Hippocampal formation (tissue), 2 donors: Measurements from ENCODE around the gene UAP1L1.
A peak's percentile ranks its signal among the peaks of the same experiment; 100 is the strongest.
"Not testable (repeated sequence)": the region's sequence is repeated elsewhere in the genome, so short reads cannot be mapped to it uniquely, and the experiment has no call there.

ENCODE experiments used
- DNase-seq, 2 donors: peaks; one replicate each; lab custom pipeline; 2025; lab: John Stamatoyannopoulos, UW

Gene UAP1L1

DNA sequence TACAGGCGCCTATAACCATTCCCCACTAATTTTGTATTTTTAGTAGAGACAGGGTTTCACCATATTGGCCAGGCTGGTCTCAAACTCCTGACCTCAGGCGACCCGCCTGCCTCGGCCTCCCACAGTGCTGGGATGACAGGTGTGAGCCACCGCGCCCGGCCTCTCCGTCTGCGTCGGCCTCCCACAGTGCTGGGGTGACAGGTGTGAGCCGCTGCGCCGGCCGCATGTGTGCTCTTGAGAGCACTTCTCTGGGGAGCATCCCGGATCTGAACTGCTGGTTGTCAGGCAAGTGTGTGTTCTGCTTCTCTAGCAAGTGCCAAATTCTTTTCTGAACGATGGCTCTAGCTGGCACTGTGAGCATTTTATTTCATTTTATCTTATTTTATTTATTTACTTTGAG lies 19.8 kb upstream of the UAP1L1 start:
- DNase-seq = no peak

DNA sequence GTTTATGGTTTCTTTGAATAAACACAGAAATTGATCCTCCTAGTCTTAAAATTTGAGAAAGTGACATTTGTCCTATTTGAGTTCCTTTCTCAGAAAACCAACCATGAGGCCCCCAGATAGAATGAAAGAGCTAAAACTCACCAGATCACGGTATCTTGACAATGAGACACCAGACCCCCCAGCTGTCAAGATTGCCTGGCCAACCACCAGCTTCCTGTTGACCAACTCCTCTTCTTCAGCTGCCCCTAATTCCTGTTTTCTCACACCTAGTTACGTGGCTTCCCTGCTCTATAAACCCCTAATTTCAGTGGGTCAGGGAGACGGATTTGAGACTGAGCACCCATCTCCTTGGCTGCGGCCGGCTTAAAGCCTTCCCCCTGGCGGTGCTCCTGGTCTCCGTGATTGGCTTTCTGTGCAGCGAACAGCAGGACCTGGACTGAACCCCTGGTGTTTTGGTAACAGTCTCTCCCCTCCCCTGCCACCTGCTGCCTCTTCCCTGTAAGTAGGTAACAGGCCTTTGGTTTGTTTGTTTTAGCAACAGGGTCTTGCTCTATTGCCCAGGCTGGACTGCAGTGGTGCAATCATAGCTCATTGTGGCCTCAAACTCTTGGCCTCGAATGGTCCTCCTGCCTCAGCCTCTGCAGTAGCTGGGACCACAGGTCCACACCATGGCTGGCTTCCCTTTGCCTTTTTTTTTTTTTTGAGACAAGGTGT lies 18.6 kb upstream of the UAP1L1 start:
- DNase-seq = no peak

DNA sequence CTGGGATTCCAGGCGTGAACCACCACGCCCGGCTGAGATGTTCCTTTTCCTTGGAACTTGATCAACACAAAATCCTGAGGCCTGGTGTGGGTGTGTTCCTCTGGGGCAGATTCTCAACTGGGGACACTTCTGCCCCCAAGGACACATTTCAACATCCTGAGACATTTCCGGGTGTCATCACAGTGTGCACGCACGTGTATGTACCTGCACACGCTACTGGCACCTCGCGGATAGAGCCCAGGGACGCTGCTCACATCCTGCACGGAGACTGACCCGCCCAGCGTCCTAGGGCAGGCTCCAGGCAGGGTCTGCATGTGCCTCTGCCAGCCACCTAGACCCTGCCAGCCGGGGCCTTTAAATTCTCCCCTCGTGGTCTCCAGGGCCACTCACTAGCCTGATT lies 14.9 kb upstream of the UAP1L1 start:
- no peak for DNase-seq

DNA sequence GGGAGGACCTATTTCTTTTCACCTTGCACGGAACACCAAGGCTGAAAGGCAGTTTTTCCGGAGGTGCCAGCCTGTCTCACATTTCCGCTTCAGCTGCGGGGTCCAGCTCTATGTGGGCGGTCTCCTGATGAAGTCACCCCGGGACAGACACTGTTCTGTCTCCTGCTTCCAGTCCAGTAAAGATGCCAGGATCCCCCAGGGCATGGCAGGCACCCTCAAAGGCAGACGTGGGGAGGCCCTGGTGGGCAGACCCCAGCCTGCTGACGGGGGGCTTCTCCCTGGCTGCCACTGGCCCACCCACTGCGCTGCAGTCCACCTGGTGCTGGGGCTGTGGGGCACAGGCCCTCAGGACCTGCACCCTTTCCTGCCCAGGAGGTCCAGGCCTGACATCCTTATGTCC lies 14.5 kb upstream of the UAP1L1 start:
- DNase-seq = not testable (repeated sequence)

DNA sequence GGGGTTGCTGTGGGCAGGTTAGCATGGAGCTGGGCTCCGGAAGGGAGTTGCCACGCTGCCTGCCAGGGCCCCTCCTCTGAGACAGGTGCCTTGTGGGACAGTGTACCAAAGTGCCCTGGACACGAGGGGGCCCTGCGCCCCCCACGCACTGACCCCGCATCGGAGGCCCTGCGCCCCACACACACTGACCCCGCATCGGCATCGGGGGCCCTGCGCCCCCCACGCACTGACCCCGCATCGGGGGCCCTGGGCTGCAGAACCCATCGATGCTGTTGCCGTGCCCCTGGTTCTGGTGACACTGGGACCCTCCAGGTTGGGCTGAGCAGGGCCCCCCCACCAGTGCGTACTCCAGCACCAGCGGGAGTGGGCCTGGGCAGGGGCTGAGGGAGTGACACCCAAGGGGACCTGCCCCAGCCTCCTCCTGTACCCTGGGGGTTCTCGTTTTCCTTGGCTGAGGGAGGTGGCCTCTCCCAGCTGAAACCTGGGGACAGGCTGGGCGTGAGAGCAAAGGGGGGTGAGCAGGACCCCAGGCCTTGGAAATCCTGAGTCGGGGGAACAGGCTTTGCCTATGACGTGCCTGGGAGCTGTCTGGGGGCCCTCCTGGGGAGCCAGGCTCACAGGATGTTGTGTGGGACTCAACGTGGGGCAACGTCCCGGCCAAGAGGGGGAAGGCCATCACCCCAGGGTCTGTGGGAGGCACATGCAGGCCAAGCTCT lies 13.8 kb upstream of the UAP1L1 start:
- no peak for DNase-seq

DNA sequence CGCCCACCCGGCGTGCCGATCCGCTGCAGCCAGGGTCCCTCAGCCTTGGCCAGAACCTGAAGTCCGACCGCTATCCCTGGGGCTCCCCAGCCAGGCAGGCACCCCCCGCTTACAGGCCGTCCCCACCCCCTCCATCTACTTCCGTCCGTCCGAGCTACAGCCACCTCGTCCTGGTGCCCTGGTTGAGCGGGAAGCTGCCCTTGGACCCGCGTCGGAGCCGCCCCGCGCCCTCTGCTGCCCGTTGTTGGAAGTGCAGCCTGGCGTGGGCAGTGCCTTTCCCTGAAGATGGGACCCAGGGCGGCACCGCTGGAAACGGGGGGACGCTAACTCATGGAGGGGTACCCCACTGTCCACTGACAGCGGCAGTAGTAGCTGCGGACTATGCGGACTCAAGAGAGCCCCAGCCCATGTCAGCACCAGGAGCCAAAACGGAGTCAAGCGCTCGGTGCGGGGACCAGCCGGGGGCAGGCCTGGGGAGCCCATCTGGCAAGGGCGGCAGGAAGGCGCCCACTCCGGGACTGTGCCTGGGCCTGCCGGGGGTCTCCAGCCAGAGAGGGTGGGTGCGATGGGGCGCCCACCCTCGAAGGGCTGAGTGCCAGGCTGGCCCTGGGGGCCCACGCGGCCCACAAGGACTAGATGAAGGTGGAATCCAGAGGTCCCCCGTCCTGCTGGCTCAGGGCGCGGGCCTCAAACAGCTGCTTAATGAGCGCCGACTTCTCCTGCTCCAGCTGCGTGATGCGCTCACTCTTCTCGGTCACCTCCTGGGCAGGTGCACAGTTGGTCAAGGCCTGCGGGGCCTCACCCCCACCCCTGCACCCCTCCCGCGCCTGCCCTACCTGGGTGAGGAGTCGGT lies 13.1 kb upstream of the UAP1L1 start:
- DNase-seq = peak; percentile 25 to 40

DNA sequence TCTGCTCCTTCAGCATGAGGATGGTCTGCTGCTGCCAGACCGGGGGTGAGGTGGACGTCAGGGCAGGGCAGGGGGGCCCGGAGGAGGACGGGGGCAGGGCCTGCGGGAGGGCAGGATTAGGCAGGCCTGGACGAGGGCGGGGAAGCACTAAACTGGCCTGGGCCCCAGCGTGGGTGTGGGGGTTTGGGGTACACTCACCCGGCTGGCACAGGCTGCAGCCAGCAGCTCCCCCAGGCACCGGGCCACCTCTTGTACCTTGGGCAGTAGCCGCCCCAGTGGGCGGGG lies 12.5 kb upstream of the UAP1L1 start:
- no peak for DNase-seq

DNA sequence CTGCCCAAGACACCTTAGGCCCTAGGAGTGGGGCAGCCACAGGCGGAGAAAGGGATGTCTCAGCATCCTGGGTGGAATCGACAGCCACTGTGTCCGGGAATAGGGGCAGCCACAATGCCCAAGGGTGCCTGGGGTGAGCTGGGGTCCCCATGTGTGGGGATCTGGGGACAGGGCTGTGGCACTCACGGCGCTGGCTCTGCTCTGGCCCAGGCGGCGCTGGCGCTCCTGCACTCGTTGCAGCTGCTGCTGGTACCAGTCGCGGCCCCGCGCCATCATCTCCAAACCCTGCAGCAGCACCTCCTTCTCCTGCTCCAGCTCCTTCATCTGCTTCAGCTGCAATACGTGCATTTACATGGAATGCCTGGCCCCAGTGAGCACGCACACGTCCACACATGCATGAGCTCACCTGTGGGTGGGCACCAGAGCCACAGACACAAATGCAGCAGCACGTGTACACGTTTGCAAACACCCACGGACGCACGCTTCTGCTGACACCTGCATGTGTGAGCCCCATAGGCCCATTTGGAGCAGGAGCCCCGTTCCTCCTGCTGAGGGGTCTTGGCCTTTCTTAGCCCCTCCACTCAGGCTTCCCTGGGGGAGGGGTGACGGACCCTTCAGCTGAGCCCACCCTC lies 11.9 kb upstream of the UAP1L1 start:
- DNase-seq = no peak

DNA sequence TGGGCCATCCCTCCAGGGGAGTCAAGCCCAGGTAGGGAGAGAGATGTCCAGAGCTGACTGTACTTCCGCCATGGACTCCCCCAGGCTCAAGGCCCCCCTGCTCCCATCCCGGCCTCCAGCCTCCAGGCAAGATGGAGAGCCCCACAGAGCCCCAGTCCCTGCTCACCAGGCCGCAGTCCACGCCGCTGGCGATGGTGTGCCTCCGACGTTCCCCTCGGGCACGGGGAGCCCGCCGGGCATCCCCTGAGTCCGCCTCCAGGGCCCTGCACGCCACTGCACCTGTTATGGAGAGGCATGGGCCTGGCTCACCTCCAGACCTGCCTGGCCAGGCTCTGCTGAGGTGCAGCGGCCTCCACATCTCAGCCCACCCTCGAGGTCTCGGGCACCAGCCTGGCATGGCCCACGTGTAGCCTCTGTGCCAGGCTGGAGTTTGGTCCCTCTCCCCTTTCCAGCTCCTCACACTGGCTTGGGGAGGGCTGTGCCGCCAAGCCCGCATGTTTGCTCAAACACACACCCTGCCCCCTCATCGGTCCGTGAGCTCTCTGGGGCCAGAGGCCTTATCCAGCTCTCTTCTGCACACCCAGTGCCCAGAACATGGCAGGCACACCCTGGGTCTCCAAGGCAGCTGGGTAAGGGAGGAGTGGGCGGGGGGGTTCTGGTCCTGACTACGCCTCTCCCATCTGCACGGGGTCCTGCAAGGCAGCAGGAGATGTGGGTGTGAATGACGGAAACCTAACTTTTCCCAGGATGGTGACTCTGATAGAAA lies 11.0 kb upstream of the UAP1L1 start:
- no peak for DNase-seq

DNA sequence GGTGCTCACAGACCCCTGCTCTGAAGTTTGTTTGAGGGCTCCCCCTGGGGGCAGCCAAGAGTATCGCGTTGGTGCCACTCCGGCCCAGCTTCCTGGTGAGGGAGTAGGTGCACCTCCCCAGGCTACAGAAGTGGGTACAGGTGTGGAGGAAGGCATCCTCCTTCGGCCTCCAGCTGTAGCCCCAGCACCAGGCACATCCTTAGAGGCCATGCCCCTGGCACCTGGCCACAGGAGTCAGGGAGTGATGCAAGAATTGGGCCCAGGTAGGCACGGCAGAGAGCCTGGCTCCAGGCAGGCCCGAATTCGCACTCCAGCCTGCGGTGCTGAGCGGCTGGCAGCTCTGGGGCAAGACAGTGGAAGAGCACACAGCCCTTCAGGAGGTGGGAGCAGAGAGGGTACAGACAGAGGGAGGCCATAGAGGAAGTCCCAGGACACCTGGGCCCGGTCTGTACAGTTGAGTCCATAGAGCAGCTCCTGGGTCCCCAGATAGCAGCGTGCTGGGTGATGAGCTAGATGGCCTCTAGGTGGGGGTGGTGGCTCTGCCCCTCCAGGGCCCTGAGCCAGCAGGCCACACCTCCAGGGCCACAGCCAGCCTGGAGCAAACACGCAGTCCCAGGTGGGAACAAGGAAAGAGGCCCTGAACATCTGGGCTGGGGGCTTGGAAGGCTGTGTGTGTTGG lies 9.3 kb upstream of the UAP1L1 start:
- DNase-seq = peak; percentile 66 to 75

DNA sequence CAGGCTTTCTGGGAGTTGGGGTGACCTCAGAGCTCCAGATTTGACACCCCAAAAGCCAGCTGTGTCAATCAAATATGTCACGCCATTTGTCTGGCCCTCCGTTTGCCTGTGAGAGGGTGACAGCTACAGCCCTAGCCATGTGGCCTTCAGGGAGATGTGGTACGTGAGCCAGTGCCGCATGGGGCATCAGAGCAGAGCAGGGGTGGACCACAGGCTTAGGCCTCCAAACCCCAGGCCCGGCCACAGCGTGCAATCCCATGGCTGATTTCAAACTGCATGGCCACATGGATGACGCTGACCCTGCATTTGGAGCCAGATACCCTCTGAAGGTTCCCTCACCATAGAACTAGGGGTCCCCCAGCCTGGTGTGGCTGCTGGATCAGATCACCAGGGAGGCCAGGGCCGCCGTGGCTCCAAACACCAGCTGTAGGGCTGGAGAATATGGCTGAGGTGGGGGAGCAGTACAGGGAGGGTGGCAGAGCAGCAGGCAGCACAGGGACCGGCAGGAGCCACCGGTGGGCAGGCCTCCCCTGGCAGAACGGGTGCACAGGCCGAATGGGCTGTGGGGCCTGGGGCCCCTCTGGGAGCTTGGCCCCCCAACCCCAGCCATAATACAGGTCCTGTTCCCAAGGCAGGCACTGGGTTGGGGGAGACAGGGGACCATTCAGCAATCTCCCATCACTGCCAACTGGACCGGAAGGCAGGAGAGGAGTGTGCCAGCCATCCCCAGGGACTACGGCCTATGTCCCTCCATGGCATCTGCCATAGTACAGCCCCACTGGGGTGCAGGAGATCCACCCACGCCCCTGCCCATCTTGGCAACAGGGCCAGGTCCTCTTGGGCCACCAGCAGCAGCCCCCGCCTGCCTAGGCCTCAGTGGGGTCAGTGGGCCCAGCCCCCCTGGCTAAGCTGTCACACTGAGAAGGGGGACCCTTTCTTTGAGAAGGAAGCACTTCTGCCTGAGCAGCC lies 8.5 kb upstream of the UAP1L1 start:
- no peak for DNase-seq

DNA sequence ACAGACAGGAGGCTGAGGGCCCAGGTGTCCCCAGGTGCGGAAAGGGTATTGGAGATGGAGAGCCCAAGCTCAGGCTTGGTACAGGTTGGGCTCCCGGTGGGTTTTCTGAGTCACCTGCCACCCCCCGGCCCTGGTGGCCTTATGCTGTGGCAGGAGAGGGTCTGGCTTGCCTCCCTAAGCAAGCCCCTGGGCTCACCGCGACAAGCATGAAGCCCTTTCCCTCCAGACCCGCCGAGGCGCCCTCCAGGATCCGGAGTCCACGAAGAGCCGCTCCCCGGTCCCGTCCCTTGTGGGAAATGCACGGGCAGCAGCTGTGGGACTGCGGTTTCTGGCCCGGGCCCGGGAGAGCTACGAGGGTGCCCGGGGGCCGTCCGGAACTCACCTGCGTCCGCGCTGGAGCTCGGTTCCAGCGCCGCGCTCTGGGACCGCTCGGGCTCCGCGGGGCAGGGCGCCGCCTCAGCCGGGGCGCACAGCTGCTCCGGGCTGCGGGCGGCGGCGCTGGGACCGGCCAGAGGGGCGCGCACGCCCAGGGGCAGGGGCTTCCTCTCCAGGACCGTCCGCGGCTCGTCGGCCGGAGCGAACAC lies 7.7 kb upstream of the UAP1L1 start:
- DNase-seq = no peak

DNA sequence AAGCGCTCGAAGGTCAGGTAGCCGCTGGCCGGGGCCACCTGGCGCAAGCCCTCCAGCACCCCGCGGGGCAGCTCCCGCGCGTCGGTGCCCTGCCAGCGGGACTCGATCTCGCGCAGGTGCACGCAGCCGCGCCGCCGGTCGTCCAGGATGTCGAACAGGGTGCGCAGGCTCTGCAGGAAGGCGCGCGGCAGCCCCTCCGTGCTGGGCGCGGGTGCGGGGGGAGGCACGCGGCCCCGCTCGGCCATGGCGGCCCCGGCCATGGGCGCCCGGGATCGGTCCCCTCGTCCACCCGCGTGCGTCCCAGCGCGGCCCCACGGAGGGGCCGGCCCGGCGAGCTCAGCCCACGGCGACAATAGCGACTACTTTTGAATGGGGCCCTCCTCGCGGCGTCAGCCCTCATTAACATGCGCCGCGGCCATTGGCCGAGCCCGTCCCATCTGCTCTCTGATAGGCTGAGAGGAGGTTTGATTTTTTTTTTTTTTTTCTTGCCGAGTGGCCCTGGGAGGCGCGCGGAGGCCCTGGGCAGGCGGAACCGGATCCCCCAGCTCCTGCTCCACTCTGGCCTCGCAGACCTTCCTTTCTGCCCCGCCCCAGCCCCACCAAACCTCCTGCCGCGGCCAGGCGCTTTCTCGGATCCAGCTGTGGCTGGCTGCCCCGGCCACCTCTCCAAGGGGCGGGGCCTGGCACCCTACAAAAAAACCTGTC lies 7.0 kb upstream of the UAP1L1 start, which contains the start of gene SAPCD2:
Gene SAPCD2, minus strand, starts transcription at position 357 of the 705 bp plus-strand sequence. Its CDS starts 97 bp downstream, at position 260.
- peak; percentile 83 to 86 for DNase-seq

DNA sequence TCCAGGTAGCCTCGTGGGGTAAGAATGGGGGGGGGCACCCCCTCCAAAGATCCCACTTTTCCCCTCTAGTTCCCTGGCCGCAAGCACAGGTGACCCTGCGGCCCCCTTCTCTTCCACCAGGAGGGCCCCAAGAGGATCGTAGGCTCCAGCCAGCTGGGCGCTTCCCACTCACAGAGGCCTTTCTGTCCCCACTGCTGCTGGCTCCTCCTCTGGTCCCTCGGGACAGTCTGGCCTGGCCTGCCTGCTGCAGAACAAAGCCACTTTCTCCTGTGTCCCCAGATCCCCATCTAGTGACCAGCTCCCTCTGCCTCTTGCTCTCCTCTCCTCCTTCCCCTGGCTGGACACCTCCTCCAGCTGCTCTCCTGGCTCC lies 6.4 kb upstream of the UAP1L1 start:
- DNase-seq = peak; percentile 76 to 91

DNA sequence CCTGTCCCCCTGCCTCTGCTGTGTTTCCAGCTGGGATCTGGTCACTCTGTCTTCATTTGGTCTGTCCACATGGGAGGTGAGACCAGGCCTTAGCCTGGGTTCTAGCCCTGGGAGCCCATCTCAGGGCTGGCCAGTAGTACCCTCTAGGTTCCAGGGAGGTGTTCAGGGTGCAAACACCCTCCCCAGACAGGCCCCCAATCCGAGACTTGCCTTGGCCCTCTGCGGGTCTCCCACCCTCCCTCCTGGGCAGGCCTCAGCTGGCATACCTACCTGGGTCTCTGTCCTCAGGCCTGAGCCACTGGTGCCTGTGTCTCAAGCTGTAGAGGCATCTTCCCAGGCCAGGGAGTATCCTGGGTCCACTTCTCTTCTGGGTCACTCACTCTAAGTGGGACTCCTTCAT lies 6.0 kb upstream of the UAP1L1 start:
- DNase-seq = no peak

DNA sequence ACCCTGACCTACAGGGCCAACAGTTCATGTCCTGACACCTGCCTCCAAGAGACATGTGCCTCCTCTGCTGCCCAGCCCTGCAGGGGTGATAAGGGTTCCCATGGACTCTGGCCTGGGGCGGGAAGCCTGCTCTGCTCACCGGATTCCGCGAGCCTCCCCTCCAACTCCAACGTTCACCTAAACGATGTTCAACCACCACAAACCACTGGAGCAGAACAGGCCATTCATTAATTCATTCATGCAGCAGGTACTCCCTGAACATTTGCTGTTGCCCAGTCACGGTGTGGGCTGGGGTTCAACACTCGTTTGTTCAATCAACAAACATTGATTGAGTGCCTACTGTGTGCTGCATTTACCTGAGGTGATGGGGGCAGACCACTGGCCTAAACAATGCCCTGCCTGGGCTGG lies 3.3 kb upstream of the UAP1L1 start:
- no peak for DNase-seq

DNA sequence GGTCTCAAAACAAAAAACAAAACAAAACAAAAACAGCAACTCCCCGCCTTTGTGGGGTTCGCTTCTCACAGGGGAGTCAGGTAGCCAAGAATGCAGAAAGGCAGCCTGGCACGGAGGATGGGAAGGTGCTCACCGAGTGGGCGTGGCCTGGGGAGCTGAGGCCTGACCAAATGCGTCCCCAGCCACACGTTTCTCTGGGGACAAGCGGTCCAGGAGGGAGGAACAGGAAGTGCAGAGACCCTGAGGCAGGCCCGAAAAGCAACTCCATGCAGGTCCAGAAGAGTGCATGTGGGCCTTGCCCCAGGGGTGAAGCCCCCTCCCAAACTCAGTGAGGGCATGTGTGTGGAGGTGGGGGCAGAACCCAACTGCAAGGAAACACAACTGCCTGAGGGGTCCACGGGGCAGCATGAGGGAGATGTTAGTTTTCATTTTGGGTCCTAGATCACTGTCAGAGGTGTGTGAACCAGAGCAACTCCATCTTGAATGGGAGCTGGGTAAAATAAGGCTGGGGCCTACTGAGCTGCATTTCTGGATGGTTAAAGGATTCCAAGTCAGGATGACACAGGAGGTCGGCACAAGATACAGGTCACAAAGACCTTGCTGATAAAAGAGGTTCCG lies 2.6 kb upstream of the UAP1L1 start:
- no peak for DNase-seq

DNA sequence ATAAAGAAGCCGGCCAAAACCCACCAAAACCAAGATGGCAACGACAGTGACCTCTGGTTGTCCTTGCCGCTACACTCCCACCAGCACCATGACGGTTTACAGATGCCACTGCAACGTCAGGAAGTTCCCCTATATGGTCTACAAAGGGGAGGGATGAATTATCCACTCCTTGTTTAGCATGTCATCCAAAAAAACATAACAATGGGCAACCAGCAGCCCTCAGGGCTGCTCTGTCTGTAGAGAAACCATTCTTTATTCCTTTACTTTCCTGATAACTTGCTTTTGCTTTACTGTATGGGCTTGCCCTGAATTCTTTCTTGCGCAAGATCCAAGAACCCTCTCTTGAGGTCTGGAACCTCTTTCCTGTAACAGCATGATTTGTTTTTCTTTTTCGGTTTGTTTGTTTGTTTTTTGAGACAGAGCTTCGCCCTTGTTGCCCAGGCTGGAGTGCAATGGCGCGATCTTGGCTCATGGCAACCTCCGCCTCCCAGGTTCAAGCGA lies 2.0 kb upstream of the UAP1L1 start:
- no peak for DNase-seq
